Kidney (tissue), 14 donors: ENCODE results near the gene PTPA. TPM values are rescaled to one million over a fixed set of nuclear protein-coding genes. Genes with fewer than 3 reads are reported as not detected.

Experiments
- DNase-seq, 5 donors: peaks; one replicate each; pipeline ENCODE4 v3.0.0-alpha.2; 2013 to 2020
- FAIRE-seq: peaks from 2 replicates; lab custom pipeline; 2012; peaks lifted over from hg19 to GRCh38; lab: Jason Lieb, UNC
- H3K27ac ChIP-seq, 2 donors: one replicate each; pipeline ENCODE4 v1.7.0; 2013; ENCODE audit warnings: low read depth in 2 of 2, low read length in 2 of 2, inconsistent platforms in 1 of 2
- H3K27me3 ChIP-seq: one replicate; pipeline ENCODE4 v1.7.1; 2013; ENCODE audit warnings: low read length, inconsistent platforms; ENCODE audit not compliant: control insufficient read depth, insufficient read depth
- H3K36me3 ChIP-seq, 3 donors: one replicate each; pipeline versions ENCODE4 v1.7.0 to v1.7.1; 2013; ENCODE audit warnings: low read length in 3 of 3, control low read depth in 1 of 3, inconsistent platforms in 1 of 3; ENCODE audit not compliant: insufficient read depth in 3 of 3, control insufficient read depth in 2 of 3
- H3K4me1 ChIP-seq, 3 donors: one replicate each; pipeline versions ENCODE4 v1.7.0 to v1.7.1; 2013; ENCODE audit warnings: low read length in 3 of 3, inconsistent platforms in 1 of 3, low read depth in 1 of 3; ENCODE audit not compliant: control insufficient read depth in 2 of 3, insufficient read depth in 2 of 3
- H3K4me3 ChIP-seq, 3 donors: one replicate each; pipeline versions ENCODE4 v1.7.0 to v1.8.1; 2013; ENCODE audit warnings: low read length in 3 of 3, control low read depth in 1 of 3, inconsistent platforms in 1 of 3
- H3K9ac ChIP-seq, 3 donors: one replicate each; pipeline versions ENCODE4 v1.7.0 to v1.7.1; 2013; ENCODE audit warnings: low read length in 3 of 3, control low read depth in 1 of 3, inconsistent platforms in 1 of 3
- H3K9me3 ChIP-seq, 3 donors: one replicate each; pipeline versions ENCODE4 v1.7.0 to v1.7.1; 2013; ENCODE audit warnings: low read length in 3 of 3, control low read depth in 1 of 3, inconsistent platforms in 1 of 3; ENCODE audit not compliant: control insufficient read depth in 2 of 3, insufficient read depth in 1 of 3
- CTCF ChIP-seq: IDR thresholded peaks from 3 replicates; pipeline ENCODE4 v1.5.1; 2012; ENCODE audit warnings: mild to moderate bottlenecking, moderate library complexity, borderline replicate concordance; ENCODE audit not compliant: insufficient read depth; ENCODE audit errors: extremely low read depth
- intact Hi-C: fragments of 100-400 bp; cut with DNase I; formaldehyde crosslinking; loops from one replicate; pipeline ENCODE4 v1.11.1; 2022
- polyA plus RNA-seq: library from polyadenylated mRNA; stranded (reverse); fragments of 350-450 nt; fragmentation: Illumina TruSeq; extraction: RNeasy Lipid Tissue Mini Kit (QIAGEN cat#74804); gene quantifications from one replicate; pipeline ENCODE4 v1.2.3, GENCODE V29; 2014; ENCODE audit warnings: low read depth, low replicate concordance; ENCODE audit not compliant: insufficient read depth
- total RNA-seq: library from RNA; stranded (reverse); fragmentation: NEBNext Ultra II Directional; extraction: Animal tissue kit (Norgen Biotek cat#: 25700); gene quantifications from one replicate; pipeline ENCODE4 v1.2.1, GENCODE V29; 2021
- donor health status: control.
- donor health status: control.
- donor health status: control.
- donor health status: control.
- donor health status: control.
- donor health status: DM: yes; HTN: yes; CAD: no.
- donor health status: Normal renal cell carcinoma (clear cell type).

The PTPA gene
- total and polyA plus RNA-seq, 2 donors from 2014 or later: 161 to 164 TPM

GRCh38 chr9:129104051-129104450, 7.2 kb upstream of the PTPA start:
- Histone ChIP-seq H3K9me3 (no peaks in the 10 kb centered on the region), H3K27ac (no peak overlapping the region), H3K36me3 (peaks cover 0 to 5% (median 0%) of the 10 kb centered on the region in 3 donors), H3K9ac (no peak overlapping the region), H3K27me3 (no peaks in the 10 kb centered on the region), H3K4me1 (peaks cover 0 to 5% (median 0%) of the 10 kb centered on the region in 3 donors), H3K4me3 (no peak overlapping the region)
- intact Hi-C loops: no loop called here
- no peak for TF ChIP-seq CTCF
- FAIRE-seq (no peak), DNase-seq (no peak)

- no peaks in the 10 kb centered on the region for H3K9me3 ChIP-seq
- peaks cover 0 to 14% (median 0%) of the 10 kb centered on the region in 3 donors for H3K4me1 ChIP-seq
- DNase-seq (no peak), FAIRE-seq (no peak)
- no peaks in the 10 kb centered on the region for H3K27me3 ChIP-seq
- H3K9ac ChIP-seq: no peak overlapping the region
- no peak overlapping the region for H3K27ac ChIP-seq
- H3K36me3 ChIP-seq: peaks cover 0 to 5% (median 0%) of the 10 kb centered on the region in 3 donors
- TF ChIP-seq CTCF: no peak
- no peak overlapping the region for H3K4me3 ChIP-seq
- intact Hi-C loops: no loop called here
Observed at GRCh38 chr9:129105857-129106694, 5.1 kb upstream of the PTPA start.

GRCh38 chr9:129107651-129108050, 3.6 kb upstream of the PTPA start:
- Histone ChIP-seq H3K9me3 (no peaks in the 10 kb centered on the region), H3K9ac (no peak overlapping the region), H3K36me3 (peaks cover 0 to 5% (median 0%) of the 10 kb centered on the region in 3 donors), H3K27me3 (no peaks in the 10 kb centered on the region), H3K27ac (no peak overlapping the region), H3K4me1 (peaks cover 0 to 19% (median 5%) of the 10 kb centered on the region in 3 donors), H3K4me3 (no peak overlapping the region)
- DNase-seq: peak in 1 of 5 donors; percentile 52
- TF ChIP-seq CTCF: no peak
- intact Hi-C loops: no loop called here
- FAIRE-seq: no peak
